Skin of body (tissue), 2 donors: Measurements from ENCODE around the gene L1TD1. TPM values are rescaled to one million over a fixed set of nuclear protein-coding genes. Genes with fewer than 3 reads are reported as not detected.
"Not testable (repeated sequence)": the region's sequence is repeated elsewhere in the genome, so short reads cannot be mapped to it uniquely, and the experiment has no call there.

ENCODE experiments used
- DNase-seq: peaks from one replicate; lab custom pipeline; 2025; lab: John Stamatoyannopoulos, UW
- total RNA-seq: library from RNA; depleted of rRNA; stranded (reverse); fragments of >200 nt; gene quantifications from one replicate; pipeline ENCODE4 v1.2.3, GENCODE V29; 2014

Gene L1TD1
- total RNA-seq, 1 donor from 2014 or later = 1.5 TPM

- DNase-seq = no peak
Observed at GRCh38 chr1:62198069-62198780, 3.6 kb downstream of the L1TD1 start.

- DNase-seq = no peak
Observed at GRCh38 chr1:62198781-62199125, 4.1 kb downstream of the L1TD1 start.

GRCh38 chr1:62207187-62207586 lies 12.5 kb downstream of the L1TD1 start:
- DNase-seq = no peak

- no peak for DNase-seq
Observed at GRCh38 chr1:62208087-62208486, 13.4 kb downstream of the L1TD1 start.

- DNase-seq = no peak
Observed at GRCh38 chr1:62208970-62209369, 14.3 kb downstream of the L1TD1 start.

- no peak for DNase-seq
Observed at GRCh38 chr1:62209931-62210595, 15.4 kb downstream of the L1TD1 start.

GRCh38 chr1:62210960-62211359 lies 16.3 kb downstream of the L1TD1 start:
- no peak for DNase-seq

GRCh38 chr1:62212411-62212810 lies 17.8 kb downstream of the L1TD1 start:
- no peak for DNase-seq

- DNase-seq = no peak
Observed at GRCh38 chr1:62213075-62213914, 18.6 kb downstream of the L1TD1 start.

- no peak for DNase-seq
Observed at GRCh38 chr1:62218604-62219003, 24.0 kb downstream of the L1TD1 start.

- DNase-seq = not testable (repeated sequence)
Observed at GRCh38 chr1:62220456-62220855, 25.8 kb downstream of the L1TD1 start.

- no peak for DNase-seq
Observed at GRCh38 chr1:62221171-62221570, 26.5 kb downstream of the L1TD1 start.

- DNase-seq = no peak
Observed at GRCh38 chr1:62222321-62222720, 27.7 kb downstream of the L1TD1 start.

GRCh38 chr1:62224182-62224581 lies 29.5 kb downstream of the L1TD1 start:
- DNase-seq = no peak

- no peak for DNase-seq
Observed at GRCh38 chr1:62227496-62227895, 32.8 kb downstream of the L1TD1 start.

- no peak for DNase-seq
Observed at GRCh38 chr1:62228136-62228882, 33.7 kb downstream of the L1TD1 start.

- no peak for DNase-seq
Observed at GRCh38 chr1:62228883-62229187, 34.2 kb downstream of the L1TD1 start.

- no peak for DNase-seq
Observed at GRCh38 chr1:62229468-62229867, 34.8 kb downstream of the L1TD1 start.

GRCh38 chr1:62229932-62230331 lies 35.3 kb downstream of the L1TD1 start:
- no peak for DNase-seq

- DNase-seq = no peak
Observed at GRCh38 chr1:62230718-62231117, 36.1 kb downstream of the L1TD1 start.

- no peak for DNase-seq
Observed at GRCh38 chr1:62232871-62233278, 38.2 kb downstream of the L1TD1 start.

- DNase-seq = no peak
Observed at GRCh38 chr1:62233926-62234450, 39.3 kb downstream of the L1TD1 start.
